Thyroid gland (tissue), 4 donors: Measurements from ENCODE around the gene IBTK.

Source experiments
- POLR2A ChIP-seq, 2 donors: fragments of 450-650 bp; IDR thresholded peaks; one replicate each; pipeline ENCODE4 v1.6.1; 2017; ENCODE audit warnings: antibody characterized with exemption in 2 of 2, mild to moderate bottlenecking in 2 of 2, moderate library complexity in 1 of 2
- TF ChIP-seq, protein P1 (sequence below), 6 experiments: fragments of 200-600 bp in 3 of 6; fragments of 450-650 bp in 3 of 6; sonication (generic) in 3 of 6; IDR thresholded peaks; one replicate each; pipeline ENCODE4 v1.5.1; 2016 to 2019; ENCODE audit warnings: antibody characterized with exemption in 6 of 6, mild to moderate bottlenecking in 2 of 6, inconsistent platforms in 1 of 6, moderate library complexity in 1 of 6

- TF ChIP-seq, protein P1, sequence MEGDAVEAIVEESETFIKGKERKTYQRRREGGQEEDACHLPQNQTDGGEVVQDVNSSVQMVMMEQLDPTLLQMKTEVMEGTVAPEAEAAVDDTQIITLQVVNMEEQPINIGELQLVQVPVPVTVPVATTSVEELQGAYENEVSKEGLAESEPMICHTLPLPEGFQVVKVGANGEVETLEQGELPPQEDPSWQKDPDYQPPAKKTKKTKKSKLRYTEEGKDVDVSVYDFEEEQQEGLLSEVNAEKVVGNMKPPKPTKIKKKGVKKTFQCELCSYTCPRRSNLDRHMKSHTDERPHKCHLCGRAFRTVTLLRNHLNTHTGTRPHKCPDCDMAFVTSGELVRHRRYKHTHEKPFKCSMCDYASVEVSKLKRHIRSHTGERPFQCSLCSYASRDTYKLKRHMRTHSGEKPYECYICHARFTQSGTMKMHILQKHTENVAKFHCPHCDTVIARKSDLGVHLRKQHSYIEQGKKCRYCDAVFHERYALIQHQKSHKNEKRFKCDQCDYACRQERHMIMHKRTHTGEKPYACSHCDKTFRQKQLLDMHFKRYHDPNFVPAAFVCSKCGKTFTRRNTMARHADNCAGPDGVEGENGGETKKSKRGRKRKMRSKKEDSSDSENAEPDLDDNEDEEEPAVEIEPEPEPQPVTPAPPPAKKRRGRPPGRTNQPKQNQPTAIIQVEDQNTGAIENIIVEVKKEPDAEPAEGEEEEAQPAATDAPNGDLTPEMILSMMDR (IDR thresholded peaks at IDR 0.05): no peak
- TF ChIP-seq POLR2A (IDR thresholded peaks at IDR 0.05): no peak
These were observed 68.8 kb downstream of the IBTK start for GRCh38 chr6:82178759-82179112.
